Testis (tissue), 2 donors: ENCODE results near the gene CBR4.
A peak's percentile ranks its signal among the peaks of the same experiment; 100 is the strongest.

Experiments used
- POLR2A ChIP-seq: fragments of 450-650 bp; IDR thresholded peaks from one replicate; pipeline ENCODE4 v1.6.1; 2017; ENCODE audit warnings: antibody characterized with exemption, mild to moderate bottlenecking, moderate library complexity
- TF ChIP-seq, protein P1 (sequence below), 3 experiments: fragments of 450-650 bp in 2 of 3; fragments of 200-600 bp in 1 of 3; sonication (generic) in 1 of 3; IDR thresholded peaks; one replicate each; pipeline ENCODE4 v1.5.1; 2016 to 2019; ENCODE audit warnings: antibody characterized with exemption in 3 of 3, mild to moderate bottlenecking in 2 of 3, moderate library complexity in 1 of 3

GRCh38 chr4:169005453-169006099 lies 4.5 kb downstream of the CBR4 start:
- TF ChIP-seq, protein P1, sequence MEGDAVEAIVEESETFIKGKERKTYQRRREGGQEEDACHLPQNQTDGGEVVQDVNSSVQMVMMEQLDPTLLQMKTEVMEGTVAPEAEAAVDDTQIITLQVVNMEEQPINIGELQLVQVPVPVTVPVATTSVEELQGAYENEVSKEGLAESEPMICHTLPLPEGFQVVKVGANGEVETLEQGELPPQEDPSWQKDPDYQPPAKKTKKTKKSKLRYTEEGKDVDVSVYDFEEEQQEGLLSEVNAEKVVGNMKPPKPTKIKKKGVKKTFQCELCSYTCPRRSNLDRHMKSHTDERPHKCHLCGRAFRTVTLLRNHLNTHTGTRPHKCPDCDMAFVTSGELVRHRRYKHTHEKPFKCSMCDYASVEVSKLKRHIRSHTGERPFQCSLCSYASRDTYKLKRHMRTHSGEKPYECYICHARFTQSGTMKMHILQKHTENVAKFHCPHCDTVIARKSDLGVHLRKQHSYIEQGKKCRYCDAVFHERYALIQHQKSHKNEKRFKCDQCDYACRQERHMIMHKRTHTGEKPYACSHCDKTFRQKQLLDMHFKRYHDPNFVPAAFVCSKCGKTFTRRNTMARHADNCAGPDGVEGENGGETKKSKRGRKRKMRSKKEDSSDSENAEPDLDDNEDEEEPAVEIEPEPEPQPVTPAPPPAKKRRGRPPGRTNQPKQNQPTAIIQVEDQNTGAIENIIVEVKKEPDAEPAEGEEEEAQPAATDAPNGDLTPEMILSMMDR (IDR thresholded peaks at IDR 0.05): peak in 2 of 3 experiments; percentile 10 to 26
- no peak for TF ChIP-seq POLR2A
